Activated CD8-positive, alpha-beta T cell treated with anti-CD3 and anti-CD28 coated beads for 36 hours (primary cell): ENCODE data around the gene ZNF556. TPM values are rescaled to one million over a fixed set of nuclear protein-coding genes. Genes with fewer than 3 reads are reported as not detected.

Source experiments
- ATAC-seq: fragments of 200-7000 bp; cut with Tn5 transposase; one replicate; pipeline ENCODE4 v1.10.0; 2021; ENCODE audit warnings: mild to moderate bottlenecking, moderate library complexity
- CTCF ChIA-PET: fragments of 350-600 bp; sonication (Branson Sonifier 250); formaldehyde crosslinking; loops from one replicate; lab custom pipeline; 2021; ENCODE audit warnings: antibody characterized with exemption; lab: Charles Lee
- POLR2A ChIA-PET: fragments of 350-600 bp; sonication (Branson Sonifier 250); formaldehyde crosslinking; loops from one replicate; lab custom pipeline; 2021; ENCODE audit warnings: antibody characterized with exemption; lab: Charles Lee
- DNase-seq: peaks from one replicate; pipeline ENCODE4 v3.0.0-alpha.2; 2020
- H3K27ac Mint-ChIP-seq: one replicate; pipeline ENCODE4 v1.8.0; 2021; ENCODE audit warnings: mild to moderate bottlenecking, mixed read lengths
- H3K27me3 Mint-ChIP-seq: one replicate; pipeline ENCODE4 v1.8.0; 2021; ENCODE audit warnings: mixed read lengths
- H3K36me3 Mint-ChIP-seq: one replicate; pipeline ENCODE4 v1.8.0; 2021; ENCODE audit warnings: low read depth, mixed read lengths
- H3K4me1 Mint-ChIP-seq: one replicate; pipeline ENCODE4 v1.8.0; 2021; ENCODE audit warnings: low read depth, mixed read lengths
- H3K4me3 Mint-ChIP-seq: one replicate; pipeline ENCODE4 v1.8.0; 2021; ENCODE audit warnings: mild to moderate bottlenecking, moderate library complexity, mixed read lengths
- H3K9me3 Mint-ChIP-seq: one replicate; pipeline ENCODE4 v1.8.0; 2021; ENCODE audit warnings: mixed read lengths
- intact Hi-C: fragments of 100-400 bp; cut with micrococcal nuclease; formaldehyde crosslinking; loops from one replicate; pipeline ENCODE4 v1.10.0; 2022
- total RNA-seq, 2 experiments: library from RNA; stranded (reverse); gene quantifications; one replicate each; pipeline ENCODE4 v1.2.3, GENCODE V29; 2021
- TF ChIP-seq, protein P1 (sequence below): fragments of 200-600 bp; IDR thresholded peaks from one replicate; pipeline ENCODE4 v1.8.0; 2022; ENCODE audit warnings: antibody characterized with exemption, mild to moderate bottlenecking

ZNF556 gene
- total RNA-seq, 2 experiments from 2014 or later: not detected

DNA sequence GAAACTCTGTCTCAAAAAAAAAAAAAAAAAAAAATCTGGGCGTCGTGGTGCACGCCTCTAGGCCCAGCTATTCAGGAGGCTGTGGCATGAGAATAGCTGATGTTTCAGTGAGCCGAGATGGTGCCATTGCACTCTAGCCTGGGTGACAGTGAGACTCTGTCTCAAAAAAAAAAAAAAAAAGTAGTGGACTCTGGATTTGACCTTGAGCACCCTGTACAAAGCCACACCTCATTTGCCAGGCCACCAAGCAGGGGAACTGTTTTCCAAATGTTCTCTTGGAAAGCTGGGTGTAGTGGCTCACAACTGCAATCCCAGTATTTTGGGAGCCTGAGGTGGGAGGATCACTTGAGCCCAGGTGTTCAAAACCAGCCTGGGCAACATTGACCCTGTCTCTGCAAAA is 29.7 kb upstream of the ZNF556 start:
- no peak for ATAC-seq
- ChIA-PET POLR2A (no interaction called here), CTCF (no interaction called here)
- Mint-ChIP-seq H3K4me1 (peaks cover 4% of the 10 kb centered on the region), H3K27me3 (no peaks in the 10 kb centered on the region), H3K9me3 (peaks cover 41% of the 10 kb centered on the region), H3K4me3 (no peak overlapping the region), H3K27ac (no peak overlapping the region), H3K36me3 (peaks cover 47% of the 10 kb centered on the region)
- intact Hi-C loops: no loop called here
- no peak for DNase-seq
- TF ChIP-seq, protein P1, sequence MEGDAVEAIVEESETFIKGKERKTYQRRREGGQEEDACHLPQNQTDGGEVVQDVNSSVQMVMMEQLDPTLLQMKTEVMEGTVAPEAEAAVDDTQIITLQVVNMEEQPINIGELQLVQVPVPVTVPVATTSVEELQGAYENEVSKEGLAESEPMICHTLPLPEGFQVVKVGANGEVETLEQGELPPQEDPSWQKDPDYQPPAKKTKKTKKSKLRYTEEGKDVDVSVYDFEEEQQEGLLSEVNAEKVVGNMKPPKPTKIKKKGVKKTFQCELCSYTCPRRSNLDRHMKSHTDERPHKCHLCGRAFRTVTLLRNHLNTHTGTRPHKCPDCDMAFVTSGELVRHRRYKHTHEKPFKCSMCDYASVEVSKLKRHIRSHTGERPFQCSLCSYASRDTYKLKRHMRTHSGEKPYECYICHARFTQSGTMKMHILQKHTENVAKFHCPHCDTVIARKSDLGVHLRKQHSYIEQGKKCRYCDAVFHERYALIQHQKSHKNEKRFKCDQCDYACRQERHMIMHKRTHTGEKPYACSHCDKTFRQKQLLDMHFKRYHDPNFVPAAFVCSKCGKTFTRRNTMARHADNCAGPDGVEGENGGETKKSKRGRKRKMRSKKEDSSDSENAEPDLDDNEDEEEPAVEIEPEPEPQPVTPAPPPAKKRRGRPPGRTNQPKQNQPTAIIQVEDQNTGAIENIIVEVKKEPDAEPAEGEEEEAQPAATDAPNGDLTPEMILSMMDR: no peak

DNA sequence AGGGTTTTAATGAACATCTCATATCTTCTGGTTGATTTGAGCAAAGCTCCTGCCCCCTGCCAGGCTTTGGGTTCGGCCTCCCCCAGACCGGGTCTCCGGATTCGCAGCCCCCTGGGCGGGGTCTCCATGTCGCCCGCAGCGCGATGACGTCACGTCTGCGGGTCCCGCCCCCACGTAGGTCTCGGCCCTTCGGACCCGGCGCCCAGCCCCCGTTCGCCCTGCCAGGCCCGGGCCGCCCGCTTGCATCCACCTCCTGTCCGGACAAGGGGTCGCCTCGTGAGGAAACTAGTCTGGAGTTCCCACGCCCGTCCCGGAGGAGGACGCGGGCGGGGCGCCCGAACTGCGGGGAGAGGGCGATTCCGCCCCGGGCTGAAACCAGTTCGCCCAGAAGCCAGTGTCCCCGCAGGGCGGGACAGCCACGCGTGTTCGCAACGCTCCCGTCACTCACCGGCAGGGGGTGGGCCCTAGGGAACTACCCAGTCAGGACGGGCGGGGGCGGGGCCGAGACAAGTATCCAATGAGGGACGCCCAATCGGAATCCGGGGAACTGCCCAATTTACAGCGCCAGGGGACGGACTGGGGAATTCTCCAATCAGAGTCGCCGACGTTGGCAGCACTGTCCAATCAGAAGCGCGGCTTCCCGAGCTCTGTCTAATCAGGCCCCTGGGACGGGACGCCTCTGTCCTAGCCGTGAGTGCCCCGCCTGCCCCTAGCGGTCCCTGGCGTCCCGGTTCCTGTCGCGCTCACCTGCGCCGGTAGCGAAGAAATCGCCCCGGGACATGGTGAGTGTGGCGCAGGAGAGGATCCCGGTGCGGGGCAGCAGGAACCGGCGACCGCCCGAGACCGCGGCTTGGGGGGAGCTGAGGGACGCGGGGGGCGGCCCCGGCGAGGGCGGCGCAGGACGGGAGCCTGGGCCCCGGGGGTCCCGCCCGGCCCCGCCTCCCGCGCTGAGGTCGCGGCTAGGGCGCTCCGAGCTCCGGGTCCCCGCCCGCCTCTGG is 26.0 kb upstream of the ZNF556 start, which contains the start of gene ZNF555:
Gene ZNF555, plus strand, starts transcription at position 682 of the 998 bp plus-strand sequence. Its CDS starts 98 bp downstream, at position 780.
- CTCF ChIA-PET: interaction anchor here (0.6 to 2.4 kb wide), 13 partner anchors 8 to 204 kb away, joined by 3 to 9 read pairs (median 3); partner anchors contain the start of genes ZNF554 and ZNF57
- ATAC-seq (peak; percentile 99), DNase-seq (peak; percentile 100)
- intact Hi-C loops: no loop called here
- POLR2A ChIA-PET: interaction anchor here (0.6 to 1.3 kb wide), 2 partner anchors 13 to 482 kb away, joined by 3 to 4 read pairs; no protein-coding TSS in a partner anchor
- Mint-ChIP-seq H3K4me1 (peaks cover 8% of the 10 kb centered on the region), H3K27me3 (no peaks in the 10 kb centered on the region), H3K4me3 (peak within 1 kb of the TSS; percentile 82), H3K9me3 (peaks cover 12% of the 10 kb centered on the region), H3K27ac (peak within 1 kb of the TSS; percentile 86), H3K36me3 (peaks cover 23% of the 10 kb centered on the region)
- TF ChIP-seq, protein P1: peak; percentile 69

DNA sequence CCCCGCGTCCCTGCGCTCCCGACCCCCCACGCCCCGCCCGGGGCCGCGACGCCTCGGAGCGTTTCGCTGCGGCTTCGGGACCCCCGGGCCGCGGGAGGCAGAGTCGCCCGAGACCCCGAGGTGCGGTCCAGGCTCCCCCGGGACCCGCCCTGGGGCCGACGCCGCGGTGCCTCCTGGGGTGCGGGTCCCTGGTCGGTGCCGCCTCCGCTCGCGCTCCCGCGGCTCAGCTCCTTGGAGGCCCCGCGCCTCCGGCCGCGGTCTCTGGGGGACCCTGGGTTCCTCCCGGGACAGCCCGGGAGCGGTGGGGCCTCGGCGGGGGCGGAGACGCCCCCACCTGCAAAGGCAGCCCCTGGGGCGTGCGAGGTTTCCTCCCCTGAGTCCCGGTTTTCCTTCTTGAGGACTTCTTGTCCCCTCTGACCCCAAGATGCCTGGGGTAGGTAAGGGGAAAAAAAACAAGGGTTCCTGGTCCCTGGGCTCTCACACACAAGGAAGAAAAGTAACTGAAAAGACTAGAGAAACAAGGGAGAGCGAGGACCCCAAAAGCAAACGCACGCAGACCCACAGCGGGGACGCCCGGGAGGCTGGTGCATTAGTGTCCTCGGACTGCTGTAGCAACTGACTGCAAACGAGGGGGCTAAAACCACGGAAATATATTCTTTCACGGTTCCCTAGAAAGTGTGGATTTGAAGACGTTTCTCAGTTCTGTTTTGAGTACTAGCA is 25.1 kb upstream of the ZNF556 start:
- POLR2A ChIA-PET: interaction anchor here (0.6 to 1.3 kb wide), 2 partner anchors 12 to 481 kb away, joined by 3 to 4 read pairs; no protein-coding TSS in a partner anchor
- ATAC-seq (no peak), DNase-seq (no peak)
- TF ChIP-seq, protein P1: no peak
- Mint-ChIP-seq H3K9me3 (peaks cover 3% of the 10 kb centered on the region), H3K4me3 (peak overlapping the region; percentile 66), H3K27ac (no peak overlapping the region), H3K4me1 (peaks cover 8% of the 10 kb centered on the region), H3K36me3 (peaks cover 15% of the 10 kb centered on the region), H3K27me3 (no peaks in the 10 kb centered on the region)
- CTCF ChIA-PET: interaction anchor here (0.9 to 2.4 kb wide), 8 partner anchors 19 to 205 kb away, joined by 3 to 9 read pairs (median 4); partner anchors contain the start of gene ZNF554
- intact Hi-C loops: no loop called here

DNA sequence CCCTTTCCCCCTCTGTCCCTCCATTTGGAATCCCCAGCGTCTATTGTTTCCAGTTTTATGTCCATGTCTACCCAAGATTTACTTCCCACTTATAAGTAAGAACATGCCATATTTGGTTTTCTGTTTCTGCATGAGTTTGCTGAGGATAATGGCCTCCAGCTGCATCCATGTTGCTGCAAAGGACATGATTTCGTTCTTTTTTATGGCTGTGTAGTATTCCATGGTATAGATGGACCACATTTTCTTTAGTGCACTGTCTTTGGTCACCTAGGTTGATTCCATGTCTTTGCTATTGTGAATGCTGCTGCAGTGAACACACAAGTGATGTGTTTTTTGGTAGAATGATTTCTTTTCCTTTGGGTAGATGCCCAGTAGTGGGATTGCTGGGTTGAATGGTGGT is 22.0 kb upstream of the ZNF556 start:
- no peak for DNase-seq
- ChIA-PET POLR2A (no interaction called here), CTCF (interaction anchor here (1.6 kb wide), 1 partner anchor 42 kb away, joined by 5 read pairs; no protein-coding TSS in a partner anchor)
- peaks cover 17% of the 10 kb centered on the region for H3K36me3 Mint-ChIP-seq
- no peak overlapping the region for H3K4me3 Mint-ChIP-seq
- TF ChIP-seq, protein P1: no peak
- no peak overlapping the region for H3K27ac Mint-ChIP-seq
- no peaks in the 10 kb centered on the region for H3K9me3 Mint-ChIP-seq
- peaks cover 13% of the 10 kb centered on the region for H3K4me1 Mint-ChIP-seq
- ATAC-seq: no peak
- intact Hi-C loops: no loop called here
- H3K27me3 Mint-ChIP-seq: no peaks in the 10 kb centered on the region
